HepG2 (cell line): ENCODE results near the gene CIAPIN1. TPM values are rescaled to one million over a fixed set of nuclear protein-coding genes. Genes with fewer than 3 reads are reported as not detected.

ENCODE experiments used
- ARNT2 ChIP-seq: sonication (generic); formaldehyde crosslinking; IDR thresholded peaks from 2 replicates; pipeline ENCODE4 v1.8.0; 2022; ENCODE audit warnings: mild to moderate bottlenecking, low read depth, missing genetic modification reagents, moderate library complexity
- CHD4 ChIP-seq: fragments of 200-600 bp; sonication (generic); IDR thresholded peaks from 2 replicates; pipeline ENCODE4 v1.7.0; 2017; ENCODE audit warnings: mild to moderate bottlenecking, low read length, borderline replicate concordance
- HNF4G ChIP-seq, 2 experiments: sonication (generic) in 1 of 2; formaldehyde crosslinking in 1 of 2; IDR thresholded peaks; 2 replicates each; pipeline versions ENCODE4 v1.4.0 to v1.6.1; 2011 to 2020; ENCODE audit warnings: borderline replicate concordance in 2 of 2, low read depth in 2 of 2, mild to moderate bottlenecking in 2 of 2, low read length in 1 of 2, missing genetic modification reagents in 1 of 2, moderate library complexity in 1 of 2
- JARID2 ChIP-seq: sonication (generic); formaldehyde crosslinking; IDR thresholded peaks from 2 replicates; pipeline ENCODE4 v1.8.1; 2023; ENCODE audit warnings: missing genetic modification reagents, inconsistent platforms; ENCODE audit not compliant: insufficient replicate concordance
- KDM4B ChIP-seq: sonication (generic); formaldehyde crosslinking; IDR thresholded peaks from 2 replicates; pipeline ENCODE4 v1.4.0; 2020; ENCODE audit warnings: missing genetic modification reagents
- MAF1 ChIP-seq: sonication (generic); formaldehyde crosslinking; IDR thresholded peaks from 2 replicates; pipeline ENCODE4 v1.5.0; 2020; ENCODE audit warnings: missing genetic modification reagents, borderline replicate concordance
- MED8 ChIP-seq: sonication (generic); formaldehyde crosslinking; IDR thresholded peaks from 2 replicates; pipeline ENCODE4 v1.8.1; 2023; ENCODE audit warnings: mild to moderate bottlenecking, missing genetic modification reagents; ENCODE audit not compliant: insufficient replicate concordance
- NR1H2 ChIP-seq: sonication (generic); formaldehyde crosslinking; IDR thresholded peaks from 2 replicates; pipeline ENCODE4 v1.8.1; 2022; ENCODE audit warnings: low read depth, missing genetic modification reagents, borderline replicate concordance
- PAX8 ChIP-seq: sonication (generic); formaldehyde crosslinking; IDR thresholded peaks from 2 replicates; pipeline ENCODE4 v1.8.0; 2022; ENCODE audit warnings: mild to moderate bottlenecking, missing genetic modification reagents, borderline replicate concordance
- PLRG1 ChIP-seq: fragments of 450-650 bp; conservative IDR thresholded peaks from 2 replicates; pipeline ENCODE4 v1.6.1; 2016
- POLR2A ChIP-seq, 2 experiments: IDR thresholded peaks; 2 replicates each; pipeline ENCODE4 v1.6.1; 2011; ENCODE audit warnings: low read depth in 2 of 2, low read length in 2 of 2, mild to moderate bottlenecking in 1 of 2, moderate library complexity in 1 of 2; ENCODE audit not compliant: insufficient read depth in 1 of 2
- RXRA ChIP-seq: sonication (generic); formaldehyde crosslinking; IDR thresholded peaks from 2 replicates; pipeline ENCODE4 v1.5.1; 2020; ENCODE audit warnings: missing genetic modification reagents
- SMYD3 ChIP-seq: sonication (generic); formaldehyde crosslinking; IDR thresholded peaks from 2 replicates; pipeline ENCODE4 v1.8.1; 2023; ENCODE audit warnings: mild to moderate bottlenecking, missing genetic modification reagents
- ZBTB20 ChIP-seq: sonication (generic); formaldehyde crosslinking; IDR thresholded peaks from 2 replicates; pipeline ENCODE4 v1.8.1; 2023; ENCODE audit warnings: missing genetic modification reagents, low read depth, mild to moderate bottlenecking, borderline replicate concordance
- ZBTB42 ChIP-seq: sonication (generic); formaldehyde crosslinking; IDR thresholded peaks from 2 replicates; pipeline ENCODE4 v1.5.0; 2020; ENCODE audit warnings: mild to moderate bottlenecking, missing genetic modification reagents
- ZFP90 ChIP-seq: sonication (generic); formaldehyde crosslinking; IDR thresholded peaks from 2 replicates; pipeline ENCODE4 v1.8.0; 2022; ENCODE audit warnings: missing genetic modification reagents, mild to moderate bottlenecking, inconsistent platforms, borderline replicate concordance
- ZNF546 ChIP-seq: sonication (generic); formaldehyde crosslinking; conservative IDR thresholded peaks from 2 replicates; pipeline ENCODE4 v1.8.1; 2023; ENCODE audit warnings: mild to moderate bottlenecking, missing genetic modification reagents
- ZNF768 ChIP-seq: sonication (generic); formaldehyde crosslinking; IDR thresholded peaks from 2 replicates; pipeline ENCODE4 v1.4.0; 2020; ENCODE audit warnings: missing genetic modification reagents
- ZNF879 ChIP-seq: sonication (generic); formaldehyde crosslinking; IDR thresholded peaks from 2 replicates; pipeline ENCODE4 v1.8.1; 2023; ENCODE audit warnings: missing genetic modification reagents
- polyA plus RNA-seq, 8 experiments: library from polyadenylated mRNA; depleted of rRNA in 3 of 8; stranded (reverse) in 7 of 8; unstranded in 1 of 8; fragments of >200 nt; fragmentation: Illumina TruSeq in 4 of 8; extraction: Trizol in 4 of 8; gene quantifications; 2 replicates each; pipeline versions ENCODE4 v1.2.1 to v1.2.3, GENCODE V29; 2011 to 2016; ENCODE audit warnings: low read depth in 4 of 8, missing spikeins in 1 of 8, mixed read lengths in 1 of 8; ENCODE audit not compliant: insufficient read depth in 1 of 8
- total RNA-seq, 5 experiments: library from RNA; depleted of rRNA; stranded (reverse); fragments of >200 nt; fragmentation: Illumina TruSeq; extraction: Trizol; gene quantifications; 2 replicates each; pipeline ENCODE4 v1.2.3, GENCODE V29; 2016; ENCODE audit warnings: low read depth in 1 of 5
- TF ChIP-seq, protein P1 (sequence below): sonication (generic); formaldehyde crosslinking; IDR thresholded peaks from 2 replicates; pipeline ENCODE4 v1.4.0; 2020; ENCODE audit warnings: missing genetic modification reagents, borderline replicate concordance
- TF ChIP-seq, protein P2 (sequence below): sonication (generic); formaldehyde crosslinking; IDR thresholded peaks from 2 replicates; pipeline ENCODE4 v1.5.0; 2020; ENCODE audit warnings: mild to moderate bottlenecking, missing genetic modification reagents
- TF ChIP-seq, protein P3 (sequence below): IDR thresholded peaks from 2 replicates; pipeline ENCODE4 v1.6.1; 2016; ENCODE audit warnings: low read depth, borderline replicate concordance

The CIAPIN1 gene
- total and polyA plus RNA-seq, 2 of the 13 experiments (the other 11 are each of a cell fraction or from before 2014, with no cell fraction given) = 69.3 to 89.7 TPM

DNA sequence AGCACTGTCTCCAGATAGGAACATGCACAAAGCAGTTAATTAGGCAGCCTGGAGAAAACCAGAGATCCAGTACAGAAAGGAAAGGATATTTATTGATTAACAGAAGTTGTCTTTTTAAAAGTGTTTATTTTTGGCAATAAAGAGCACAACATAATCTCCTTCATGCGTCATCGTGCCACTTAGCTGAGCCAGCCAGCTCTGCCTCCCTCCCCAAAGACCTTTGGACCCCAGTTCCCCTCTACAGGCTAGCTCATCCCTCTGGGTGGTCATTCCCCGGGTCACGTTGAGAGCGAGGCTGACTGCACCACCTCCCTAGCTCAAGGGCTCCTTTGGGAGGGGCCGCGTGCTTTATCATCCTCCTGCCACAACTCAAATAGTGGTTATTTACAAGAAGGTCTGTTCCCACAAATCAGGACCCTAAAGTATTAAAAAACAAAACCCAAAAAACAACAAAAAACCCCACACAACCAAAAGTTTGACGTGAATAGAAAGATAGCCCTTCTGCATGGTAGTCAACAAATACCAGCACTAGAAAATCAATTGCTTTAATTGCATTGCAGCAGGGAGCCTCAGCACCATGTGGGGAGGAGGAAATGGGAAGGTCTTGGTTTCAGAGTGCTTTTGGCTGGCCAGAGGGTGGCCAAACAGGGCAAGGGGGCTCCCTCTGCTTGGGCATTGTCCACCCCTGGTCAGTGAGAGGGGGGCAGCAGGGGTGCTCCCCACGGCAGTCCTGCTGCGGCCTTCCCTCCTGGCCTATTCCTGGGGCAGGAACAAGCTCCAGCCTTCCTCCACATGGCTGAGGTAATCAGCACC lies 24.9 kb upstream of the CIAPIN1 start (continued):
- TF ChIP-seq, protein P1, sequence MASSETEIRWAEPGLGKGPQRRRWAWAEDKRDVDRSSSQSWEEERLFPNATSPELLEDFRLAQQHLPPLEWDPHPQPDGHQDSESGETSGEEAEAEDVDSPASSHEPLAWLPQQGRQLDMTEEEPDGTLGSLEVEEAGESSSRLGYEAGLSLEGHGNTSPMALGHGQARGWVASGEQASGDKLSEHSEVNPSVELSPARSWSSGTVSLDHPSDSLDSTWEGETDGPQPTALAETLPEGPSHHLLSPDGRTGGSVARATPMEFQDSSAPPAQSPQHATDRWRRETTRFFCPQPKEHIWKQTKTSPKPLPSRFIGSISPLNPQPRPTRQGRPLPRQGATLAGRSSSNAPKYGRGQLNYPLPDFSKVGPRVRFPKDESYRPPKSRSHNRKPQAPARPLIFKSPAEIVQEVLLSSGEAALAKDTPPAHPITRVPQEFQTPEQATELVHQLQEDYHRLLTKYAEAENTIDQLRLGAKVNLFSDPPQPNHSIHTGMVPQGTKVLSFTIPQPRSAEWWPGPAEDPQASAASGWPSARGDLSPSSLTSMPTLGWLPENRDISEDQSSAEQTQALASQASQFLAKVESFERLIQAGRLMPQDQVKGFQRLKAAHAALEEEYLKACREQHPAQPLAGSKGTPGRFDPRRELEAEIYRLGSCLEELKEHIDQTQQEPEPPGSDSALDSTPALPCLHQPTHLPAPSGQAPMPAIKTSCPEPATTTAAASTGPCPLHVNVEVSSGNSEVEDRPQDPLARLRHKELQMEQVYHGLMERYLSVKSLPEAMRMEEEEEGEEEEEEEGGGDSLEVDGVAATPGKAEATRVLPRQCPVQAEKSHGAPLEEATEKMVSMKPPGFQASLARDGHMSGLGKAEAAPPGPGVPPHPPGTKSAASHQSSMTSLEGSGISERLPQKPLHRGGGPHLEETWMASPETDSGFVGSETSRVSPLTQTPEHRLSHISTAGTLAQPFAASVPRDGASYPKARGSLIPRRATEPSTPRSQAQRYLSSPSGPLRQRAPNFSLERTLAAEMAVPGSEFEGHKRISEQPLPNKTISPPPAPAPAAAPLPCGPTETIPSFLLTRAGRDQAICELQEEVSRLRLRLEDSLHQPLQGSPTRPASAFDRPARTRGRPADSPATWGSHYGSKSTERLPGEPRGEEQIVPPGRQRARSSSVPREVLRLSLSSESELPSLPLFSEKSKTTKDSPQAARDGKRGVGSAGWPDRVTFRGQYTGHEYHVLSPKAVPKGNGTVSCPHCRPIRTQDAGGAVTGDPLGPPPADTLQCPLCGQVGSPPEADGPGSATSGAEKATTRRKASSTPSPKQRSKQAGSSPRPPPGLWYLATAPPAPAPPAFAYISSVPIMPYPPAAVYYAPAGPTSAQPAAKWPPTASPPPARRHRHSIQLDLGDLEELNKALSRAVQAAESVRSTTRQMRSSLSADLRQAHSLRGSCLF (CRISPR knock-in tag) = no peak
- TF ChIP-seq, protein P2, sequence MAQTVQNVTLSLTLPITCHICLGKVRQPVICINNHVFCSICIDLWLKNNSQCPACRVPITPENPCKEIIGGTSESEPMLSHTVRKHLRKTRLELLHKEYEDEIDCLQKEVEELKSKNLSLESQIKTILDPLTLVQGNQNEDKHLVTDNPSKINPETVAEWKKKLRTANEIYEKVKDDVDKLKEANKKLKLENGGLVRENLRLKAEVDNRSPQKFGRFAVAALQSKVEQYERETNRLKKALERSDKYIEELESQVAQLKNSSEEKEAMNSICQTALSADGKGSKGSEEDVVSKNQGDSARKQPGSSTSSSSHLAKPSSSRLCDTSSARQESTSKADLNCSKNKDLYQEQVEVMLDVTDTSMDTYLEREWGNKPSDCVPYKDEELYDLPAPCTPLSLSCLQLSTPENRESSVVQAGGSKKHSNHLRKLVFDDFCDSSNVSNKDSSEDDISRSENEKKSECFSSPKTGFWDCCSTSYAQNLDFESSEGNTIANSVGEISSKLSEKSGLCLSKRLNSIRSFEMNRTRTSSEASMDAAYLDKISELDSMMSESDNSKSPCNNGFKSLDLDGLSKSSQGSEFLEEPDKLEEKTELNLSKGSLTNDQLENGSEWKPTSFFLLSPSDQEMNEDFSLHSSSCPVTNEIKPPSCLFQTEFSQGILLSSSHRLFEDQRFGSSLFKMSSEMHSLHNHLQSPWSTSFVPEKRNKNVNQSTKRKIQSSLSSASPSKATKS (CRISPR knock-in tag) = no peak
- TF ChIP-seq POLR2A (IDR thresholded peaks at IDR 0.05; ENCODE audit: insufficient read depth in 1 of 2, low read depth in 2 of 2, low read length in 2 of 2) (peak in 1 of 2 experiments; percentile 58; a peak in 3 of 4 replicates), ZBTB42 (CRISPR knock-in tag) (no peak), MED8 (CRISPR knock-in tag) (no peak), PAX8 (no peak), ZNF879 (CRISPR knock-in tag) (no peak; the same call in 1 of the 2 replicates), ZFP90 (0 out of 2 replicates have a peak, but pooled peaks have one; percentile 46), NR1H2 (no peak), JARID2 (CRISPR knock-in tag) (no peak), MAF1 (CRISPR knock-in tag) (no peak), HNF4G (IDR thresholded peaks at IDR 0.05; ENCODE audit: borderline replicate concordance, low read depth, low read length) (peak; percentile 95), HNF4G (CRISPR knock-in tag; IDR thresholded peaks at IDR 0.05; ENCODE audit: borderline replicate concordance, low read depth) (peak; percentile 98), CHD4 (0 out of 2 replicates have a peak, but pooled peaks have one; percentile 46), SMYD3 (CRISPR knock-in tag) (no peak), ZNF768 (CRISPR knock-in tag) (no peak), ZNF546 (CRISPR knock-in tag) (no peak), PLRG1 (no peak), ARNT2 (CRISPR knock-in tag) (no peak; the same call in 1 of the 2 replicates), RXRA (peak; percentile 76; the same call in 1 of the 2 replicates), ZBTB20 (CRISPR knock-in tag) (peak; percentile 47; the same call in 1 of the 2 replicates), KDM4B (CRISPR knock-in tag) (peak; percentile 78; the same call in 1 of the 2 replicates)
- TF ChIP-seq, protein P3, sequence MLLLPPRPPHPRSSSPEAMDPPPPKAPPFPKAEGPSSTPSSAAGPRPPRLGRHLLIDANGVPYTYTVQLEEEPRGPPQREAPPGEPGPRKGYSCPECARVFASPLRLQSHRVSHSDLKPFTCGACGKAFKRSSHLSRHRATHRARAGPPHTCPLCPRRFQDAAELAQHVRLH (CRISPR knock-in tag) = peak; percentile 61; the same call in 1 of the 2 replicates
